Measurements from ENCODE around the gene TNRC6A.
"Not testable (repeated sequence)": the region's sequence is repeated elsewhere in the genome, so short reads cannot be mapped to it uniquely, and the experiment has no call there.

The TNRC6A gene

GRCh38 chr16:24729243-24729950 is at the start of gene TNRC6A:
Gene TNRC6A (plus strand): TSS chr16:24729651. CDS start chr16:24729842, 191 bp downstream.
- DNase-seq (ENCODE audit: low read depth): no peak

GRCh38 chr16:24681793-24682192 is 47.7 kb upstream of the TNRC6A start:
- no peak for DNase-seq (ENCODE audit: low read depth)

DNA sequence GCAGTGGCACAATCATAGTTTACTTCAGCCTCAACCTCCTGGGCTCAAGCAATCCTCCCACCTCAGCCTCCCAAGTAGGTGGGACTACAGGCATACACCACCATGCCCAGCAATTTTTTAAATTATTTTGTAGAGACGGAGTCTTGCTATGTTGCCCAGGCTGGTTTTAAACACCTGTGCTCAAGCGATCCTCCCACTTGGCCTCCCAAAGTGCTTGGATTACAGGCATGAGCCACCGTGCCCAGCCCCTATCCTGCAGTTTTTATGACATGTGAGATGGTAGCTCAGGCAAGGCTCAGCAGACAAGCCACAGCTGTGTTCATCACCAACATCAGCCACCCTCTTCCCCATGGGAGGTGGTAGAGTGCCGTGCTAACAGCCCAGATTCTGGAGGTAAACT is 46.2 kb upstream of the TNRC6A start:
- no peak for DNase-seq (ENCODE audit: low read depth)

DNA sequence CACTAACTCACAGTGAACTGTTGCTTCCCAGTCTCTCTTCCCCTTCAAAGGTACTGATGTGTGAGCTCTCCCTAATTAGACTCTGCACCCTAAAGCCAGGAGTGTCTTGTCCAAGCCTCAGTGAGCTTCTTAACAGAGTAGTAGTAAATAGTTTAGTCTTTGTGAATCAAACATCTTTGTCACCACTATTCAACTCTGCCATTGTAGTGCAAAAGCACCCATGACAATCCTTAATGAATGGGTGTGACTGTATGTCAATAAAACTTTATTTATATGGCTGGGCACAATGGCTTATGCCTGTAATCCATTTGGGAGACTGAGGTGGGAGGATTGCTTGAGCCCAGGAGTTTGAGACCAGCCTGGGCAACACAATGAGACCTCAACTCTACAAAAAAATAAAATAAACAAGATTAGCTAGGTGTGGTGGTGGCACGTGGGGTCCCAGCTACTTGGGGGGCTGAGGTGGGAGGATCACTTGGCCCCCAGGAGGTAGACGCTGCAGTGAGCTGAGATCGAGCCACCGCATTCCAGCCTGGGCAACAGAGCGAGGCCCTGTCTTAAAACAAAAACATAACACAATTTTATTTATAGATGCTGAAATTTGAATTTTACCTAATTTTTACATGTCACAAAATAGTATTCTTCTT is 45.5 kb upstream of the TNRC6A start:
- DNase-seq (ENCODE audit: low read depth): no peak

DNA sequence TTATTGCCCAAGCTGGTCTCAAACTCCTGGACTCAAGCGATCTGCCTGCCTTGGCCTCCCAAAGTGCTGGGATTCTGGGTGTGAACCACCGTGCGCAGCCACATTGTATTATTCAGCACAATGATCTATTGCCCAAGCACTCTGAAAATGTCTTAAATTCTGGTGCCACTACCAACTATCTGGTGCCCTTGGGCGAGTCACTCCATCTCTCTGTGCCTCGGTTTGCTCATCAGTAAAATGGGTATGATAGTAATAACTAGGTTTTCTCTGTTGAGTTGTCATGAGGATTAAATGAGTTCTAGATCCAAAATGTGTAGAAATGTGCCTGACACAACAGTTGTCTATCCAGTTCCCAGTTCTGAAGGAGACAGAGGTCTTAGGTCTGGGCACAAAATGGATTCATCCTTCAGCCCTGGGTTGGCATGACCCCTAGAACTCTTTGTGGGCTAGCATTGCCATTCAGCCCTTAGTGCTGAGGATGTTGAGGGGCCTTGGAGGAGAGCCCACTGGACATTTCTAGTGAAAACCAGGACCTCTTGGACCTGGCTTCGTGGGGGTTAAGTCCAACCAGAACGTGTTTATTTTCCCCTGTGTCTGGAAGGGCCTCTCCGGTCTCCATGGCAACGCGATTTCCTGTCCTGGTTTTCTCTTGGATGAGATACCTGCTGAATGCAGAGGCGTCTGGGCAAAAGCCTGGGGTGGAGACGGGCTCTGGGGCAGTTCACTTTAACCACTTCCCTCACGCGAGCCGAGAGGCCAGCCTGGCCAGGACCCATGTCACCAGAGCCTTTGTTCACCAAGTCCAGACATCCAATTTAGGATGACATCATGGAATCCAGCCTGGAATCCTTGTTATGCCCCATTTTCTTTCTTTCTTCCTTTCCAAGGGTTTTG is 43.7 kb upstream of the TNRC6A start:
- DNase-seq (ENCODE audit: low read depth): peak; percentile 42

- no peak for DNase-seq (ENCODE audit: low read depth)
Measured at GRCh38 chr16:24686678-24687077, 42.8 kb upstream of the TNRC6A start.

DNA sequence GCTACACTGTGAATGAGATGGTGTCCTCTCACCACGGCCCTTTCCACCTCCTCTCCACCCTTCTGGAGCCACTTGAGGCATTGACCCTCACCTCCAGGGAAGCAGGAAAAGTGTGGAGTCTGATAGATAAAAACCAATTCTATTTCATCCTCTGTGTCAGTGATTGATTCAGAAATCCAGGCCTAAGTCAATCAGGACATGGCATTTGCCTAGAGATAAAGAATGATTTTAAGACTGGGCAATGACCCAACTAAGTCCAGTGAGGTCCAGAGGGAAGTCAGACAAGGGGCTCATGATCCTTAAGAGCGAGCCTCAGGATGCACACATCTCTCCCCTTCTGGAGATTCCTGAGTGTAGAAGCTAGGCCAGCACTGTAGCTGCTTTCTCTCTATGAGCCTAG is 41.1 kb upstream of the TNRC6A start:
- DNase-seq (ENCODE audit: low read depth): no peak

DNA sequence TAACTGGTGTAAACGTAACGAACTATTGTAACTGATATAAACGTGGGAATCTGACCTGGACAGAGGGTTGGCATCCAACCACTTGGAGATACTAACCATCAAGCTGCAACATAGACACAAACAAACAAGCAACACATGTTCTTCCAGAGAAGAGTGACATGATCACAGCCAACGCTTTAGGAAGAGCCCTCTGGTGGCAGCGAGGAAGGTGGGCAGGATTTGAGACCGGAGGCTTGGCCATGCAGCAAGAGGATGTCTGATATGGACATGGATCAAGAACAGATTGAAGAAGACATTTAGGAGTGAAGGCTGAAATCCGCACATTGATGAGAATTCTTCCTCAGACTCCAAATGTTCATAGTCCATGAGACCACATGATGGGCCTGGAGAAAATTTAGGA is 40.3 kb upstream of the TNRC6A start:
- no peak for DNase-seq (ENCODE audit: low read depth)

GRCh38 chr16:24692854-24693253 is 36.6 kb upstream of the TNRC6A start:
- DNase-seq (ENCODE audit: low read depth): no peak

- DNase-seq (ENCODE audit: low read depth): no peak
Measured at GRCh38 chr16:24694931-24695330, 34.5 kb upstream of the TNRC6A start.

DNA sequence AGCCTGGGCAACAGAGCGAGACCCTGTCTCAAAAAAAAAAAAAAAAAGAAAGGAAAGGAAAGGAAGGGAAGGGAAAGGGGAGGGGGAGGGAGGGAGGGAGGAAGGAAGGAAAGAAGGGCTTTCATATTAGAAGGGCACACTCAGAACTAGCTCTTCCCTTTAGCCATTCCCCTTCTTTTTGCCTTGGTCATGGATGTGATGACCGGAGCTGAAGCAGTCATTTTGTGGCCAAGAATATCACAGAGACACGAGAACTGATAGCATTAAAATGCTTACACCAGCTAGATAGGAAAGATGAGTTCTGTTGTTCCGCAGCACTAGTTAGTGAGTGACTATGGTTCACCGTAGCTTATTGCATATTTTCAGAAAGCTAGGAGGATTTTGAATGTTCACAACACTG is 32.8 kb upstream of the TNRC6A start:
- DNase-seq (ENCODE audit: low read depth): no peak

GRCh38 chr16:24698308-24698707 is 31.1 kb upstream of the TNRC6A start:
- no peak for DNase-seq (ENCODE audit: low read depth)

DNA sequence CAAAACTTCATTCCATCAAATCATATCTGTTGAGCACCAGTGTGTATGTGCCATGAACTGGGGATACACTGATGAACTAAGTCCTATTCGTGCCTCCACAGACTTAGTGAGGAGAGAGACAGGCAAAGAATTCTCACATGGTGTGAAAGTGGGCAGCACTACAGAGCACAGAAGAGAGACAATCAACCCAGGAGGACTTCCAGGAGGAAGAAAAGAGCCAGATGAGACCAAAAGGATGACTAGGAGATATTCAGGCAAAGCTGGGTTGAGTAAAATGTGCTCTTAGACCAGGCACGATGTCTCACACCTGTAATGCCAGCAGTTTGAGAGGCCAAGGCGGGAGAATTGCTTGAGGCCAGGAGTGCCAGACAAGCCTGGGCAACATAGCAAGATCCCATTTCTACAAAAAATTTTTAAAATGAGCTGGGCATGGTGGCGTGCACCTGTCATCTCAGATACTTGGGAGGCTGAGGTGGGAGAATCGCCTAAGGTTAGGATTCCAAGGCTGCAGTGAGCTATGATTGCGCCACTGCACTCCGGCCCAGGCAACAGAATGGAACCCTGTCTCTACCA is 30.2 kb upstream of the TNRC6A start:
- no peak for DNase-seq (ENCODE audit: low read depth)

DNA sequence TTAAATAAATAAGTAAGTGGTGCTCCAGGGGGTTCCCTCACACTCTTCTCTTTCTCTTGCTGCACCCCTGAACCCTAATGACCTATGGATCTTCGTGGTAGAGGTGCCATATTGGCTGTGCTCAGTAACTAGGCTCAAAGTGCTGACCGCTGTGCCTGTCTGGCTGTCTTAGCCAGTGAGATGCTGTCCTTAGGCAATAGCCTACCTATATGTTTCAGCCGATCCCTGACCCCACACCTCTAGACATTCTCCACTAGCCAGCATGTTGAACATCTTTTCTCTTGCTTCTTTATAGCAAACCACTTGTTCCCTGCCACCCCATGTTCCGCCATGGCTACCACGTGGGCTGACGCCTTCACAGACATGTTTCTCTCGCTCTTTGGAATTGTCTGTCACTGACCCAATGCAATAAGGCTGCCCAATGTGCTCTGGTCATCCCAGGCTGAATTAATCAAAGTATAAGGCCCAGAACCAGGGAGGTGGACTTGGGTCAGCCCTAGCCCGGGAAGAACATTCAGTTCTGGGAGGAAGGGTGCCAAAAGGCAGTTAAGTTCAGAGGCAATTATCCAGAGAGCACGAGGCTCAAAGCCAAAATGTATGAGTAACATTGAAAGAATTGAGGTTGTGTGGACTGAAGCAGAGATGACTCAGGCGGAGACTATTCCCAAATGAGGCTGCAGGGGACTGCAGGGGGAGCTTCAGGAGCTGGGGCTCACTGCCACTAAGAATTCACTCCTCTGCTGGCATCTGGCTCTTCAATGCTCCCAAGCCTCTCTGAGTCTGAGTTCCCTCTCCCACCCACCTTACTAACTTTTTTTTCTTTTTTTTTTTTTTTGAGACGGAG is 28.7 kb upstream of the TNRC6A start:
- peak; percentile 95 for DNase-seq (ENCODE audit: low read depth)

DNA sequence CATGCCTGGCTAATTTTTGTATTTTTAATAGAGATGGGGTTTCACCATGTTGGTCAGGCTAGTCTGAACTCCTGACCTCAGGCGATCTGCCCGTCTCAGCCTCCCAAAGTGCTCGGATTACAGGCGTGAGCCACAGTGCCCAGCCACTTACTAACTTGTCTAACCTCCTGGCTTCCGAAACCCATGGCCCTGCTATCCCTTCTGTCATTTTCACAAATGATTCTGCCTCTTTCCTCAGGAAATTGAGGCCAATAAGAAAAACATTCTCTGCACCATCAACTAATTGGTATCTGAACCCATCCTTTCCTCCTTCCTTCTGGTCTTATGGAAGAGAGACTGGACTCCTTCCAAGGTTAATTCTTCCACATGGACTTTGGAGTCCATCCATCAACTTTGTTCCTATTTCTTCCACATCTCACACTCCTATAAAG is 27.9 kb upstream of the TNRC6A start:
- DNase-seq (ENCODE audit: low read depth): no peak

DNA sequence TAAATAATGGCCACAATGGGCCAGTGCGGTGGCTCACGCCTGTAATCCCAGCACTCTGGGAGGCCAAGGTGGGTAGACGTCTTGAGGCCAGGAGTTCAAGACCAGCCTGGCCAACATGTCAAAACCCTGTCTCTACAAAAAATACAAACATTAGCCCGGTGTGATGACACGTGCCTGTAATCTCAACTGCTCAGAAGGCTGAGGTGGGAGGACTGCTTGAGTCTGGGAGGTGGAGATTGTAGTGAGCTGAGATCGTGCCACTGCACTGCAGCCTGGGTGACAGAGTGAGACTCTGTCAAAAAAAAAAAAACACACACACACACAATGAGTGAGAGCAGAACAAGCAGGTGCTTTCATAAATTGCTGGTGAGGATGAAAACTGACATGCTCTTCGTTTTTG is 21.7 kb upstream of the TNRC6A start:
- DNase-seq (ENCODE audit: low read depth): not testable (repeated sequence)

GRCh38 chr16:24713379-24713778 is 16.1 kb upstream of the TNRC6A start:
- no peak for DNase-seq (ENCODE audit: low read depth)

DNA sequence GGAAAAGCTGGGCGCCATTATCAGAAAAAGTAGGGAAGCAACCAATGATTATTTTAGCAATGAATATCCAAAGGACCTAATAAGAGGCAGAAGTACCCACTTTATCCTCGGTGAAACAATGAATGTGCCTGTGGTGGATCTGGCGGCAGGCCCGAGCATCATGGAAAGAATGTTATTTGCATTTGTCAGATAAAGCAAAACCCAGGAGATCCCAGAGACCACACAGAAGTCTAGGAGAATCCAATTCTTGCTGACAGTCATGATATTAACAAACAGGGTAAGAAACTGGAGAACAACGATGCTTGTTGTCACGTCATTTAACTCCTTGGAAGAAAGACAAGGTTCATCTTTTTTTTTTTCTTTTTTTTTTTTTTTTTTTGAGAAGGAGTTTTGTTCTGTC is 12.0 kb upstream of the TNRC6A start:
- no peak for DNase-seq (ENCODE audit: low read depth)

- DNase-seq (ENCODE audit: low read depth): no peak
Measured at GRCh38 chr16:24718967-24719521, 10.4 kb upstream of the TNRC6A start.

- no peak for DNase-seq (ENCODE audit: low read depth)
Measured at GRCh38 chr16:24721830-24722238, 7.6 kb upstream of the TNRC6A start.

DNA sequence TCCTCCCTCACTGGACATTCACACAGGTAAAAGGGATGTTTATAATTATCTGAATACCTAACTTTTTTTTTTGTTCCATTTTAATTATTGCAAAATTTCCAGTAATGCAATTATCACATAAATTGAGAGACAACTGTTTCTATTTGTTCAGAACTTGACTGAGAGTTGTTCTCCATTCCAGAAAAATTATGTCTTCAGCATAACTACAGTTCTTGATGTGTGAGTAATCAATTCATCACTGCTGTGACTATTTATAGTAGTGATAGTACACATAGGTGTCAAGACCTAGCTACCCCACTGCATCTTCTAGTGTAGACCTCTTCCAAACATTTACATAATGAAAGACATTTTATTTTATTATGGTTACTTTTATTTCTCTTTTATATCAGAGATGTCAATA is 5.8 kb upstream of the TNRC6A start:
- DNase-seq (ENCODE audit: low read depth): no peak

Measured in non-pigmented ciliary epithelial cell (primary cell).